ENCODE data around the gene CEP170B. TPM values are rescaled to one million over a fixed set of nuclear protein-coding genes. Genes with fewer than 3 reads are reported as not detected.
"Not testable (repeated sequence)": the region's sequence is repeated elsewhere in the genome, so short reads cannot be mapped to it uniquely, and the experiment has no call there.

Gene CEP170B
- total RNA-seq, 2 donors from 2014 or later = 29.1 to 81.2 TPM

DNA sequence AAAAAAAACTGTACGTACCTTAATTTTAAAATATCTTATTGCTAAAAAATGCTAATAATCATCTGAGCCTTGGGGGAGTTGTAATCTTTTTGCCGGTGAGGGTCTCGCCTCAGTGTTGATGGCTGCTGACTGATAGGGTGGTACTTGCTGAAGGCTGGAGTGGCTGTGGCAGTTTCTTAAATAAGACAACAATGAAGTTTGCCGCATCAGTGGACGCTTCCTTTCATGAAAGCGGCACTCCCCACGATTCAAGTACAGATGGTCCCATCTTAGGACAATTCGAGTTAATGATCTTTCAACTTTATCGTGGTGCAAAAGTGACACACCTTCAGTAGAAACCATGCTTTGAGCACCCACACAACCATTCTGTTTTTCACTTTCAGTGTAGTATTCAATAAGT, 52.0 kb downstream of the CEP170B start:
- Histone ChIP-seq H3K27me3 (replicated peaks; ENCODE audit: insufficient read depth) (no peaks in the 10 kb centered on the region), H3K36me3 (no peaks in the 10 kb centered on the region), H3K4me3 (no peak overlapping the region), H3K9me3 (no peaks in the 10 kb centered on the region), H3K27ac (no peak overlapping the region), H3K4me1 (replicated peaks) (no peaks in the 10 kb centered on the region)
- no peak for TF ChIP-seq POLR2A (IDR thresholded peaks at IDR 0.05)
- no peak for TF ChIP-seq POLR2AphosphoS5 (IDR thresholded peaks at IDR 0.05)
- TF ChIP-seq, protein P1, sequence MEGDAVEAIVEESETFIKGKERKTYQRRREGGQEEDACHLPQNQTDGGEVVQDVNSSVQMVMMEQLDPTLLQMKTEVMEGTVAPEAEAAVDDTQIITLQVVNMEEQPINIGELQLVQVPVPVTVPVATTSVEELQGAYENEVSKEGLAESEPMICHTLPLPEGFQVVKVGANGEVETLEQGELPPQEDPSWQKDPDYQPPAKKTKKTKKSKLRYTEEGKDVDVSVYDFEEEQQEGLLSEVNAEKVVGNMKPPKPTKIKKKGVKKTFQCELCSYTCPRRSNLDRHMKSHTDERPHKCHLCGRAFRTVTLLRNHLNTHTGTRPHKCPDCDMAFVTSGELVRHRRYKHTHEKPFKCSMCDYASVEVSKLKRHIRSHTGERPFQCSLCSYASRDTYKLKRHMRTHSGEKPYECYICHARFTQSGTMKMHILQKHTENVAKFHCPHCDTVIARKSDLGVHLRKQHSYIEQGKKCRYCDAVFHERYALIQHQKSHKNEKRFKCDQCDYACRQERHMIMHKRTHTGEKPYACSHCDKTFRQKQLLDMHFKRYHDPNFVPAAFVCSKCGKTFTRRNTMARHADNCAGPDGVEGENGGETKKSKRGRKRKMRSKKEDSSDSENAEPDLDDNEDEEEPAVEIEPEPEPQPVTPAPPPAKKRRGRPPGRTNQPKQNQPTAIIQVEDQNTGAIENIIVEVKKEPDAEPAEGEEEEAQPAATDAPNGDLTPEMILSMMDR (IDR thresholded peaks at IDR 0.05) = no peak
- 88% methylated on average over 9 of the region's 9 CpGs for WGBS
- intact Hi-C loops (cut with DNase I) = no loop called here
- no peak for DNase-seq (ENCODE audit: low spot score)

DNA sequence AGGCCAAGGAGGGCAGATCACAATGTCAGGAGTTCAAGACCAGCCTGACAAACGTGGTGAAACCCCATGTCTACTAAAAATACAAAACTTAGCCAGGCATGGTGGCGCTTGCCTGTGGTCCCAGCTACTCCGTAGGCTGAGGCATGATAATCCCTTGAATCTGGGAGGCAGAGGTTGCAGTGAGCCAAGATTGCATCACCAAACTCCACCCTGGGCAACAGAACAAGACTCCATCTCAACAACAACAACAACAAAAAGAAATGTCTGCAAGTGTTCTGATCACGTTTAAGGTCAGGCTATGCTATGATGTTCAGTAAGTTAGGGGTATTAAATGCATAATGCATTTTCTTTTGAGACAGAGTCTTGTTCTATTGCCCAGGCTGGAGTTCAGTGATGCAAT, 52.9 kb downstream of the CEP170B start:
- WGBS = 87% methylated on average over 4 of the region's 4 CpGs
- intact Hi-C loops (cut with DNase I) = no loop called here
- Histone ChIP-seq H3K4me1 (replicated peaks) (no peaks in the 10 kb centered on the region), H3K36me3 (no peaks in the 10 kb centered on the region), H3K27ac (no peak overlapping the region), H3K9me3 (no peaks in the 10 kb centered on the region), H3K27me3 (replicated peaks; ENCODE audit: insufficient read depth) (no peaks in the 10 kb centered on the region), H3K4me3 (no peak overlapping the region)
- no peak for DNase-seq (ENCODE audit: low spot score)
- no peak for TF ChIP-seq POLR2AphosphoS5 (IDR thresholded peaks at IDR 0.05)

DNA sequence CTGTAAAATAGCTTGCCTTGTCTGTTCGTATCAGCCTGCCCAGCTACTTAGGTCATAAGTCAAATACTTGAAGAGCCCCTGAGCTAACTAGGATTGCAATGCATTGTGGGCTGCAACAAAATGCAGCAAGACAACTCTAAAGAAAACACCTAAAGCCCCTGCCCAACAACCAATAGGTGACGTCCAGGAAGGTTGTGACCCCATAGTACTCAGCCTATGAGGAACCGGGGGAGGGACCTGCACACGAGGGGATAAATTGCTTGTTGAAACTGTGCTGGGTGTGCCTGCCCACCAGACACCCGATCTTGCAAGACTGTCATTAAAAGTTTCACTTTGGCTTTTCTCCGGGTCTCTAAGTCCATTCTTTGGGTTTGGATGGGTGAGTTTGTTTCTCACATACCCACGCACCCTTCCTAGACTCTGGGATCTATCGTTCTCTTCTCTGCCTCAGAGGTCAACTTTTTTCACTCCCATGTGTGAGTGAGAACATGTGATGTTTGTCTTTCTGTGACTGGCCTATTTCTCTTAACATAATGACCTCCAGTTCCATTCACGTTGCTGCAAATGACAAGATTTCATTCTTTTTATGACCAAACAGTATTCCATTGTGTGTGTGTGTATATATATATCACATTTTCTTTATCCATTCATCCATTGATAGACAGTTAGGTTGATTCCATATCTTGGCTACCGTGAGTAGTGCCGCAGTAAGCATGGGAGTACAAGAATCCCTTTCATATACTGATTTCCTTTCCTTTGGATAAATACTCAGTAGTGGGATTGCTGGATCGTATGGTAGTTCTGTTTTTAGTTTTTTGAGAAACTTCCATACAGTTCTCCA, 54.3 kb downstream of the CEP170B start:
- H3K4me3 ChIP-seq; H3K27me3 ChIP-seq (replicated peaks; ENCODE audit: insufficient read depth); intact Hi-C loops (cut with DNase I); DNase-seq (ENCODE audit: low spot score); H3K9me3 ChIP-seq; H3K36me3 ChIP-seq; H3K27ac ChIP-seq; H3K4me1 ChIP-seq (replicated peaks): not testable (repeated sequence)
- WGBS = 70% methylated on average over 12 of the region's 12 CpGs

DNA sequence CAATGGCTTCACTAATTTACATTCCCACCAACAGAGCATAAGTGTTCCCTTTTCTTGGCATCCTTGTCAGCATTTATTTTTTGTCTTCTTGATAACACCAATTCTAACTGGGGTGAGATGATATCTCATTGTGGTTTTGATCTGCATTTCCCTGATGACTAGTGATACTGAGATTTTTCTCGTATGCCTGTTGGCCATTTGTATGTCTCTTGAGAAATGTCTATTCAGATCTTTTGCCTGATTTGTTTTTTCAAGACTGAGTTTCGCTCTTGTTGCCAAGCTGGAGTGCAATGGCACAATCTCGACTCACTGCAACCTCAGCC, 54.9 kb downstream of the CEP170B start:
- no peak overlapping the region for H3K27ac ChIP-seq
- TF ChIP-seq, protein P1 (IDR thresholded peaks at IDR 0.05) = no peak
- TF ChIP-seq POLR2A (IDR thresholded peaks at IDR 0.05) (no peak), POLR2AphosphoS5 (IDR thresholded peaks at IDR 0.05) (no peak)
- intact Hi-C loops (cut with DNase I) = no loop called here
- no peak overlapping the region for H3K4me3 ChIP-seq
- WGBS = 55% methylated on average over 3 of the region's 3 CpGs
- no peaks in the 10 kb centered on the region for H3K36me3 ChIP-seq
- H3K4me1 ChIP-seq (replicated peaks) = no peaks in the 10 kb centered on the region
- no peak for DNase-seq (ENCODE audit: low spot score)
- H3K9me3 ChIP-seq = no peaks in the 10 kb centered on the region
- no peaks in the 10 kb centered on the region for H3K27me3 ChIP-seq (replicated peaks; ENCODE audit: insufficient read depth)

DNA sequence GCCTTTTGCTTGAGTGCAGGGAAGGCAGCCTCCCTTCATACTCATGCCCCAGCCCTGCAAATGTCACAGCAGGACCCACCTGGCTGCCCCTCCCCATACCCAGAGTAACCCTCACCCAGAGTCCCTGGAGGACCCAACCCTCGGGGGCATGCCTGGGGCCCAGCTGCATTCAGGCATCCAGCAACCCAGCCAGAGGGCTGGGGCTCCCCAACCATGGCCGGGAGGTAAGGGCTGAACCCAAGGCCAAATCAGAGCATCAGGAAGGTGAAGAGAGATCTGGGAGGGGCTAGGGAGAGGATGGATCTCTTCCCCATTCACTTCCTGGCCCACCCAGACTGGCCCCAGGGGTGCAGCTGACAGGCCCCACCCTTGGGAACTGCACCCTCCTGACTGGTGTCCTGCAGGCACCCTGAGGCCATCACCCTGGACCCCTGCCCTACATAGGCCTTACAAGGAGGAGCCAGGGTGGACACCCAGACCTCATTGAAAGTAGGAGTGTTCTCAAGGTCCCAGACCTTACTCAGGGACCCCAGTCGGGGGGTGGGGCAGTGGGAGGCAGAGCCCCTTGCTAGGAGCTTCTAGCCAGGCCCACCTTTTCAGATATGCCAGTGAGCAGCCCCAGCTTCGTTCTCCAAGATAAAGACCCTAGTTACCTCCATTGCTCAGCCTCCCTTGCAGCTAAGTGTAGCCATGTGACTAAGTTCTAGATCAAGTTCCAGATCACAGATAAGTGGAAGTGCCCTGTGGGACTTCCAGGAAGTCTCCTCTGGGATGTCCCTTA, 58.8 kb downstream of the CEP170B start:
- 94% methylated on average over 2 of the region's 4 CpGs for WGBS
- no peak for DNase-seq (ENCODE audit: low spot score)
- intact Hi-C loops (cut with DNase I) = no loop called here

More for the DNA sequence above, 58.8 kb downstream of the CEP170B start:
- TF ChIP-seq, protein P1 (IDR thresholded peaks at IDR 0.05) = no peak
- TF ChIP-seq POLR2A (IDR thresholded peaks at IDR 0.05) = no peak
- no peak for TF ChIP-seq POLR2AphosphoS5 (IDR thresholded peaks at IDR 0.05)
- H3K4me1 ChIP-seq (replicated peaks) = no peaks in the 10 kb centered on the region
- H3K36me3 ChIP-seq = no peaks in the 10 kb centered on the region
- H3K4me3 ChIP-seq = no peak overlapping the region
- H3K27me3 ChIP-seq (replicated peaks; ENCODE audit: insufficient read depth) = no peaks in the 10 kb centered on the region
- H3K9me3 ChIP-seq = no peaks in the 10 kb centered on the region
- H3K27ac ChIP-seq = no peak overlapping the region

Data from prostate gland (tissue), 2 donors.